LoVo (cell line): ENCODE measurements around the gene VPS35L.

Source experiments
- DNase-seq: peaks from one replicate; pipeline ENCODE4 v3.0.0-alpha.2; 2016; ENCODE audit warnings: low spot score

Gene VPS35L

DNA sequence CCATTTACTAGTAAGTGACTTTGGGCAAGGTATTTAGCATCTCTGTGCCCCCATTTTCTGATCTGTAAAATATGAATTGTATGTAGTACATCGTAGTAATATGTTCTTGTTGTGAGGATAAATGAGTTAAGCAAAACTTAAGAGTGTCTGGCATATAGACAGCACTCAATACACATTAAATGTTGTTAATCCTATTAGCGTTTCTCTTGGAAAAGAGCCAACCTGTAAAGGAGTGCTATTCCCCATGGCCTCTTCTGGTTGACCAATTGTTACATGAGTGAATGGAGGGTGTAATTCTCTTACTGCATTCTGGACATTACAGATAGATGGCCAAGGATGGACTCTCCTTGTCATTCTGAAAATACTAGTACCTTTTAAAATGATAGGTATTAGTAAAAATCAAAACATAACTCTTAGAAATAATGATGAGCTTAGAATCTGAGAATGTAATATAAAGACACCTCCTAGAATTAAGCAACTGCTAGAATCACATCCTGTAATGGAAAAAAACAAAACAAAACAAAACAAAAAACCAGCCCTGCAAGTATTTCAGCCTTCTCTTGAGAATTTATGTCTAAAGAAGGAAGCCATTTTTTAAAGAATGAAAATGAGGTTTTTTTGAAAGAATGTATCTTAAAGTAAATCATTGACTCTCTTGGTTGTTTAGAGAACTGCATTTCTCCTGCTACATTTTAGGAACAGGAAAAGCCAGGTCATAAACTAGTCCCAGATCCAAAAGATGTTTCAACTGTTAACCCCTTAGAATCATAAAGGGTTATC is 193.1 kb downstream of the VPS35L start:
- DNase-seq, result no peak

DNA sequence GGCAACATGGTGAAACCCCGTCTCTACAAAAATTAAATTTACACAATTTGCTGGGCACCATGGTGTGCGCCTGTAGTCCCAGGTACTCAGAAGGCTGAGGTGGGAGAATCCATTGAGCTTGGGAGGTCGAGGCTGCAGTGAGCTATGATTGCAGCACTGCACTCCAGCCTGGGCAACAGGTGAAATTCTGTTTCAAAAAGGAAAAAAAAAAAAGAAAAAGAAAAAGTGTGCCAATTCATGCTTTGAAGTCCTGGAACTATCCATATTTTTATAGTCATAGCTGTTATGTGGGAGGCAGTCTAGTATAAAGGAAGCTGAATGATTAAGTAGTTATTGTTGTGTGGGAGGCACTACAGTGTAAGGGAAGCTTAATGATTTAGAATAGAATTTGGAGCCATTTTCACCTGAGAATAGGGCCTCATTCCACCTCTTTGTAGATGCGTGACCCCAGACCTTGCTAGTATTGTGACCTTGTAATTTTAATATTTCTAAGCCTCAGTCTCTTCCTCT is 194.1 kb downstream of the VPS35L start:
- DNase-seq, result no peak
